NCI-H187 (cell line): Measurements from ENCODE around the gene RNF13.
A peak's percentile ranks its signal among the peaks of the same experiment; 100 is the strongest.
"Not testable (repeated sequence)": the region's sequence is repeated elsewhere in the genome, so short reads cannot be mapped to it uniquely, and the experiment has no call there.

ENCODE experiments used
- DNase-seq, 2 experiments: peaks; one replicate each; lab custom pipeline; 2025; lab: John Stamatoyannopoulos, UW

RNF13 gene

GRCh38 chr3:149957361-149958125 lies 144.5 kb downstream of the RNF13 start:
- DNase-seq = no peak

- DNase-seq = no peak
These were observed 145.3 kb downstream of the RNF13 start for GRCh38 chr3:149958171-149958796.

- no peak for DNase-seq
These were observed 146.4 kb downstream of the RNF13 start for GRCh38 chr3:149959443-149959842.

- DNase-seq = no peak
These were observed 150.5 kb downstream of the RNF13 start for GRCh38 chr3:149963485-149963884.

DNA sequence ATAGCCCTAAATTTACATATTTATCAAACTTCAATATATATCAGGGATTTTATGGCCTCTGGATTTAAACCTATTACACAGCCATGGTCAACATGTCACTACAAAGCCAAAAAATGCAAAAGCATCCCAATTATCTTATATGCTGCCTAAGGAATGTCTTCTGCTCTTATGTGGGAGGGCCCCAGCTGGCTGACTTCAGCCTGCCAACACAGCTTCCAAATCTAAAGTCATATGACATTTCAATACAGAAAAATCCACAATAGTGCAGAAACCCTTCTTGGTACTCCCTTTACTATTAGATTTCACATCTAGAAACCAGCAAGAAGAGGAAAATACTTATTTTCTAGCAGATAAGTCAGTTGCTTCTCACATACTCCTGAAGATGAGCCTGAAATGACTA lies 151.3 kb downstream of the RNF13 start:
- DNase-seq = no peak

GRCh38 chr3:149965278-149965677 lies 152.3 kb downstream of the RNF13 start:
- DNase-seq = no peak

- DNase-seq = no peak
These were observed 154.2 kb downstream of the RNF13 start for GRCh38 chr3:149967086-149967685.

GRCh38 chr3:149968216-149968615 lies 155.2 kb downstream of the RNF13 start:
- DNase-seq = no peak

DNA sequence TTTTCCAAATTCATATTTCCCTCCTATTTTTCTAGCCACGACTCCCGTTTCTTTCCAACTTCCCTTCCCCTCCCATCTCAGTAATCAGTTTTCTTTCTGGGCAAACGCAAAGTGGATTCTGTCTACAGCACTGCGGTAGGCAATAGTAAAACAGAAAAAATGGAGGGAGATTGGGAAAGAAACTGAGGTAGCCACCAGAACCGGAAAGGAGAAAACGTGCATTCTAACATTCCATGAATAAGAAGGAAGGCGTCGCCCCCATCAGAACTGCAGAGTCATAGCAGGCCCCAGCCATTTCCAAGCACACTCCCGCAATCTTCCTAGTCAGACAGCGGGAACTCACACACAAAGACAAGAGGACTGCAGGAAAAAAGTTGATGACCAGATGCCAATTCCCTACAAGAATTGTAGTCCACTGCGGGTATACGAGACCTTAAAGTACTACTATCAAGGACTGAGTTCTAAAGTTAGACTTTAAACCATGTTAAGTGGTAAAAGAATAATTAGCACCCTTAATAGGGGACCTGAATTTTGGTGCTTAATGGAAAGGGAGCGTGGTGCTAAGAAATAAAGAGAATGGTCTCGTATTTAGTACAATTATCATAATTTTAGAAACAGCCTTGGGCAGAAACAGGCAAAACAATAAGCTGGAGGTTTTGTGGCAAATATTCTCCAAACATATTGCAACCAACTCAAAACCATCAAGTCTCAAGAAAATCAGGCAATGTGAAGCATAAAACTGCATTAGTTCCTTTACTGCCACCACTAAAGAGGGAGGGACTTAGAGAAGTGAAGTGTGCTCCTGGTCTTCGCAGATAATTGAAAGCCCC lies 156.3 kb downstream of the RNF13 start:
- peak; percentile 9 to 39 for DNase-seq

GRCh38 chr3:149969940-149970715 lies 157.1 kb downstream of the RNF13 start:
- DNase-seq = peak; percentile 29 to 43

DNA sequence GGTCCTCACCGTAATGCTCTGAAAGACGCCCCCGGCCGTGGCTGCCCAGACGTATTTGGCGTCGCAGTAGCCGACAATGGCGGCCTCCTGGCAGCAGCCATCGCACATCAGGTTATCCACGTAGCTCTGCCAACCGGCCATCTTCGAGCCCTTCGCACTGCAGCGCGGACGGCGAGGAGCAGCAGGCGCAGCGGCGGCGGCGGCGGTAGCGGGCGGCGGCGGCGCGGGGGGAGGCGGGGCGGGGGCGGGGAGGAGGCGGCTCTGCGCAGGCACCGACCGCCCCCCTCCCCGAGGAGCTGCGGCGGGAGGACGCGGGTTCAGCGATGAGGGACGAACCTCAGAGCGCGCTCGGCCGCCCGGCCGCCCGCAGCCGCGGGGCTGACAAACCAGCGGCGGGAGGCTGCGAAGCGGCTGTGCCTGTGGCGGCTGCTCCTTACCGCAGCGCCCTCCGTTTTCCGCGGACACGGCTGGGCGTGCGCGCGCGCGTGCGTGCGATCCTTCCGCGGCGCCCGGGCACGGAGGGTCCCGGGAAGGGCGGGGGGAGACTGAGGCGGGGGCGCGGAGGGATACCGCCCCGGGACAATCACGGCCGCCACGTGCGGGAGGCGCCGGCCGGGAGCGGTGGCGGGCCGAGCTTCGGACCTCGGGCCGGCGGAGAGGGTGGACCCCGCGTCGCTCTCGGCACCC lies 157.8 kb downstream of the RNF13 start, which contains the start of gene PFN2:
Gene PFN2, minus strand, starts transcription at position 180 of the 687 bp plus-strand sequence. Its CDS starts 39 bp downstream, at position 141.
- DNase-seq = peak; percentile 79 to 87

DNA sequence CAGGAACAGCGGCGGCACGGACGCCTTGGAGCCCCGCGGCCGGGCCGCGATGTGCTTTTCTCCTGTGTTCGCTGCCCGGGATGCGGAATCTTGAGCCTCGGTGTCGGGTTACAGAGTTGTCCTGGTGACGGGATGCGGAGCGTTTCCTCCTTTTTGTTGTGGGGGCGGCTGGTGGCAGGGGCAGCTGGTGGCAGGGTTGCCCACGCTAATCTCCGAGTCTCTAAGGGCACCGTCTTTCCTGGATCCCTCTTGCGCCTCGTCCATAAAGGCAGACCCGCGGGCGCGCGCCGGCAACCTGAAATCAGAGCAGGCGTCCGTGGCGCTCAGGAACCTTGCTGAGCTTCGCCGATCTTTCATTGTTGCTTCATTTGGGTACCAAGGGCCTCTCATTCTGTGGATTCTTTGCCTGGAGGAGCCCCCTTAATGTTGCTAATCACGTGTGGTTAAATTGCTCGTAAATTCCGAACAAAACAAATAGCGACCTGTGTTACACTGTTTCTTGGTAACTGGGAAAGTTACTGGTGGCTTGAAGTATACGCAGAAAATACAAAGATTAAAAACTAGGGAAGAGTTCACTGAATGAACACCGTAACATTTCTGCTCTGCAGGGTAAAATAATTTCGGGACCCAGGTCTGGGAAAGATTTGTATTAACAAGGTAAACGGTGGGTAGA lies 158.5 kb downstream of the RNF13 start:
- DNase-seq = peak; percentile 79 to 87

GRCh38 chr3:149975919-149976318 lies 162.9 kb downstream of the RNF13 start:
- no peak for DNase-seq

GRCh38 chr3:149977386-149977785 lies 164.4 kb downstream of the RNF13 start:
- DNase-seq = no peak

DNA sequence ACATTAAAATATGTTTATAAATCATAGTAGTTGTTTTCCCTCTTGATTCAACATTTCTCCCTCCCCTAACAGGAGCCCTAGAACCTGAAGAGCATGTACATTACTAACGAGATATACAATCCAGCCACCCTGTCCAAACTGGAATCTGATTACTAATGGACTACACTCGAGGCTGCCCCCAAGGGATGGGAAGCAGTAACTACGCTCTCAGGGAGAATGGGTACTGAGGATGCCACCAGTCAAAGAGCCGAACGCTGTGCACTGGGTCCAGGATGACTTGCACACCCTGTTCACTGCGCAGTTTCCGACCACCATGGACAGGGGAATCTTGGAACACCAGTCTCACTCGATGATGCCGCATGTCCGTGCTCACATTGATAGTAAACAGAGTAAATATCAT lies 169.0 kb downstream of the RNF13 start:
- not testable (repeated sequence) for DNase-seq

DNA sequence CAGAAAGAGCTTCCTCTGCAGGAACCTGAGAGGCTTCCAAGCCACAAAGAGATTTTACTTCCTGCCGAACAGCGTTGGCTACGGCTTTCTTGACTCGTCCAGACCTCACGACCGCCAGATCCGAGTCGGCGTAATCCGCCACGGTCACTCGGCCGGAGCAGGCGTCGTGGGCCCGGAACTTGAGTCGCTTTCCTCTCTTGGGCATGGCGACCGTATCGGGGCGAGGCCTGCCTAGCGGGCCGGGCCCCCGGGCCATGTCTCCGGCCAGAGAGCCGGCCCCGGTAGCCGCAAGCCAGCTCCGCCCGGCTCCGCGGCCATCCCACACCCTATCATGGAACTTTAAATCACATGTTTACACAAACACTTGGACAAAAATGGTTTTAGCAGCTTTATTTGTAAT lies 170.0 kb downstream of the RNF13 start:
- DNase-seq = not testable (repeated sequence)

- no peak for DNase-seq
These were observed 170.6 kb downstream of the RNF13 start for GRCh38 chr3:149983628-149984027.

- no peak for DNase-seq
These were observed 176.3 kb downstream of the RNF13 start for GRCh38 chr3:149989307-149989706.

DNA sequence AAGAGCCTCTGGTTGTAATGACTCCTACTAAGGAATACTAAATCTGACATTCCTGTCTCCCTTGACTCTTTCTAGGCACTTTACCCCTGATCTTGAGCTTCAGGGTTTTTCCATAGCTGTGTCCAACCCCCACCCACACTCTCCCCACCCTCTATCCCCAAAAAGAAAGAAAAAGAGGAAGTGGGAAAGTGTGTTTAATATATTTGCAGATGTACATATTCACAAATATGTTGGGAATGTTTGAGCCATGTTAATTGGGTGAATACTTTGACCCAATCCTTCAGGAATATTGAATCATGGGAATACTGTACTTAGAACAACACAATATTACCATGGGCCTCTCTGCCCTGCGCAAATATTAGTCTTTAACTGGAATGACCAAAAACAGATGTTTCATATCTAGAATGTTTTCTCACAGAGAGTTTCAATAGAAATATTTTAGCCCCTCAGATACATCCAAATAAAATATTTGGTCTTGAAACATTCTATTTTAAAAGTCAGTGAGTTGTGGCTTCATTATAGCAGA lies 177.5 kb downstream of the RNF13 start:
- no peak for DNase-seq
